Liver (tissue), 3 donors: Measurements from ENCODE around the gene GOLGA6A.

Experiments
- FOXA1 ChIP-seq: IDR thresholded peaks from 2 replicates; pipeline ENCODE4 v1.6.1; 2016; ENCODE audit warnings: antibody characterized with exemption
- MAX ChIP-seq: IDR thresholded peaks from 2 replicates; pipeline ENCODE4 v1.6.1; 2016; ENCODE audit warnings: antibody characterized with exemption
- RXRA ChIP-seq, 2 donors: IDR thresholded peaks; 2 replicates each; pipeline ENCODE4 v1.6.1; 2017 to 2018; ENCODE audit warnings: antibody characterized with exemption in 2 of 2, mild to moderate bottlenecking in 1 of 2
- TF ChIP-seq, protein P1 (sequence below): fragments of 150-350 bp; IDR thresholded peaks from 2 replicates; pipeline ENCODE4 v1.5.1; 2017; ENCODE audit warnings: improper control_type of control experiment, low read depth, low read length; ENCODE audit not compliant: missing input control
- donor health status: healthy.
- donor health status: healthy.

- TF ChIP-seq, protein P1, sequence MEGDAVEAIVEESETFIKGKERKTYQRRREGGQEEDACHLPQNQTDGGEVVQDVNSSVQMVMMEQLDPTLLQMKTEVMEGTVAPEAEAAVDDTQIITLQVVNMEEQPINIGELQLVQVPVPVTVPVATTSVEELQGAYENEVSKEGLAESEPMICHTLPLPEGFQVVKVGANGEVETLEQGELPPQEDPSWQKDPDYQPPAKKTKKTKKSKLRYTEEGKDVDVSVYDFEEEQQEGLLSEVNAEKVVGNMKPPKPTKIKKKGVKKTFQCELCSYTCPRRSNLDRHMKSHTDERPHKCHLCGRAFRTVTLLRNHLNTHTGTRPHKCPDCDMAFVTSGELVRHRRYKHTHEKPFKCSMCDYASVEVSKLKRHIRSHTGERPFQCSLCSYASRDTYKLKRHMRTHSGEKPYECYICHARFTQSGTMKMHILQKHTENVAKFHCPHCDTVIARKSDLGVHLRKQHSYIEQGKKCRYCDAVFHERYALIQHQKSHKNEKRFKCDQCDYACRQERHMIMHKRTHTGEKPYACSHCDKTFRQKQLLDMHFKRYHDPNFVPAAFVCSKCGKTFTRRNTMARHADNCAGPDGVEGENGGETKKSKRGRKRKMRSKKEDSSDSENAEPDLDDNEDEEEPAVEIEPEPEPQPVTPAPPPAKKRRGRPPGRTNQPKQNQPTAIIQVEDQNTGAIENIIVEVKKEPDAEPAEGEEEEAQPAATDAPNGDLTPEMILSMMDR, result no peak
- TF ChIP-seq FOXA1, result no peak
- no peak for TF ChIP-seq MAX
- TF ChIP-seq RXRA (IDR thresholded peaks at IDR 0.05), result no peak
These were observed 46.6 kb upstream of the GOLGA6A start for GRCh38 chr15:74128785-74129585.
